Measurements from ENCODE around the gene PDE7B. TPM values are rescaled to one million over a fixed set of nuclear protein-coding genes. Genes with fewer than 3 reads are reported as not detected.
A peak's percentile ranks its signal among the peaks of the same experiment; 100 is the strongest.

The PDE7B gene
- polyA plus RNA-seq, 10 donors, result 5.8 to 11.3 (median 7.7) TPM

- no peak for DNase-seq
These were observed 170.8 kb downstream of the PDE7B start for GRCh38 chr6:136022224-136022874.

DNA sequence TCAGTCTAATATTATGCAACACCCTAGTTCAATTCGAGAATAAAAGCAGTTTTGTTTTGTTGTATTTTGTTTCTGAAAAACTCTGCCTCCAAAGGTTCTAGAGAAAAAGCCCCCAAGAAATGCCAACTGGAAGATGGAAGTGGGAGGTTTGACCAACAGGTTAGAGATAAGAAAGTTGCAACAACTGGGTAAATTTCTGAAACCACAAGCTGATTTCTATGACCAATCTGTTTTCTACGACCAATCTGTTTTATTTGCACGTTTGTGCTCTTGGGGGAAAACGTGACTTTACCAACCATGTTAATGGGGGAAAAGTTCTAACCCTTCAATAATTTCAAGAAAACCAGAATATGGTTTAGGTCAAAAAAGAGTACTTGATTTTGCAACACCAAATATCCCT, 173.2 kb downstream of the PDE7B start:
- no peak for DNase-seq

- no peak for DNase-seq
These were observed 174.2 kb downstream of the PDE7B start for GRCh38 chr6:136025736-136026135.

GRCh38 chr6:136030131-136030530, 178.6 kb downstream of the PDE7B start:
- no peak for DNase-seq

DNA sequence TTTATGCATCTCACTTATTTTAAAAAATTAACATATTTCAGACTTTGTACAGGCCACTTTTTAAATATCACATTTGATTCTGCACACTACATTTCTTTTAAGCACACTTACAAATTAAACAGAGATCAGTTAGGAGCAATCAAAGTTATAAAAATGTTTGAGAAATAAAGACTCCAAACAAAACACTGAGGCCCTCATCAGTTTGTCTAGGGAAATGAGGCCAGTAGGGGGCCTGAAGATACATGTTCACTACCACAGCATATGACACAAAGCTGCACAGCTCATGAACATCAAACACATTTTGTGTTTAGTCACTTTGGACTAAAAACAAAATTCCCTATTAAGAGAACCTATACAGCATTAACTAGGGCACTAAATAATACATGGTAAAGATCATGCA, 180.5 kb downstream of the PDE7B start:
- no peak for DNase-seq

DNA sequence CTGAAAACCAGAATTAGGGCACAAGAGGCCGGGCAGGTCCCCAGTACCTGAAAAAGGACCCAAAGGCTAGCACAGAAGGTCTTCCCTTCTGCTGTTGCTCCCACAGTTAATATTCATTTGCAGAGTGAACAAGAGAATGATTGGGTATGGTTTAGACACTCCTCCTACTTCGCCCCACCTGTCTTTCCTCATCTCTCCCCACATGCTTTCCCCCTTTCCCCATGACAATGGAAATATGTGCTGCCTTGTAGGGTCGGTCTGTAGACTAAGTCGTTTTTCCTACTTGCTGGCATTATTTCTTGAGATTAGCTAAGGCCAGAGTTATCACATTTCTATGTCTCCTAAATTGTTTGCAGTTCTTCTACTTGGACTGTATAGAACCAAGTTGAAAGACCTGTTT, 181.9 kb downstream of the PDE7B start:
- DNase-seq, result no peak

DNA sequence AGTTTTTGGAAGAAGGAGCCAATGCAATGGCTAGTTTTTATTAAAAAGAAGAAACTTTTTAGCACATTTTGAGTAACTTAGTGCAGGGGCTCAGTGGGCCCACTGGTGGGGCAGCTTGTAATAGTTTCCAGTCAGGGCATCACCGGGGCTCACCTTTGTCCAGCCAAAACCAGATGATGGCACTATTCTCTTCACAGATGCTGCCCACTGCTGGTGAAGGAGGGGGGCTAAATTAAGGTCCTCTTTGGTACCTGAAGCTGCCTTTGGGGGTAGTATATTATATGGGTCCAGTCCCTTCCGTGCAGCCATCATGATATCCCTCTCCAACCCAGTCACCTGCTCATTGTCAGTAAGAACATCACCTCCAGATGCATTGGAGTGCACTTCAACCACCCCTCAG, 182.9 kb downstream of the PDE7B start:
- no peak for DNase-seq

DNA sequence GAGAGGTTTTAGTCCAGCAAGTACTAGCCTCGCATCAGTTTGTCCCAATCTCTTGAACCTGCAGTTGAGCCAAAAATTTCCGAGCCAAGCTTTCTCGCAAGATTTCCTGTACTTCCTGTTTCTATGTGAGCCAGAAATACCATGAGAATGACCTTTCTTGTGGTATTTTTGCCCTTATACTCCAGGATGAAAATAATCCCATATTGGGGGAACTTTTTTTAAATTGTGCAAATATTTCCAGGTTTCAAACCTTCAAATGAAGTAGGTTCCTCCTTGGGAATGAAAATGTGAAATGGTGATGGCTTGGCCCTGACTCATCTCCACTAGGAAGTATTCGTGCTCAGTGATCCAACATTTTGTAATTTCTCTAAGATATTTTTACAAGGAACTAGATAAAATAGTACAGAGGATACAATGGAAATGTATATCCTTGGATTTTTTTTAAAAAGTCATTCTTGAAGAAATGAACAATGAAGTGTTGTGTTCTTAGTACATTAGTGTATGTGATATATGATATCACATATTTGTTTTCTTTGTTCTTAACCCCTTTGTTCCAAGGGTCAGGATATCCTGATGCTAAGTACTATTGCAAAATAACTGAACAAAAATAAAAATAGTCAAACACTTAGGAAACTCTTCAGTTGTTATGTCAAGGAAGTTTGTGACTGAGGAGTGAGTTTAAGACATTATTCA, 184.0 kb downstream of the PDE7B start:
- peak in 1 of 3 donors; percentile 38 for DNase-seq

GRCh38 chr6:136036071-136036380, 184.5 kb downstream of the PDE7B start:
- no peak for DNase-seq

DNA sequence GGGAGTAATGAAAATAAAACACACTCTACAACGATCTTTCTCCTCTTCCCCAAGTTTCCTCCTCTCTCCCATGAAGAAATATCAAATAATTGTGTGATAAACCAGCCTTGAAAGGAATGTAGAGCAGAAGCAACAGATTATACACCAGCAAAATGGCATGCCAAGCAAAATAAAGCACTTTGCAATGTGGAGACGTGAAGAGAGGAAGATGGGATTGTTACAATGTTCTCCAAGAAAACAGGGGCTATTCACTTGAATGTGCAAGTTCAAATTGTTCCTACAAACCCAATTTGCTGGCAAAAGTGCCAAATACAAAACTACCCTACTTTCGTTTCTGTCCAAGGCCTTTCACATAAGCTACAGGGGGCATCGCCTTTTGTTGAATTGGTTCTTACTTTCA, 185.1 kb downstream of the PDE7B start:
- no peak for DNase-seq

DNA sequence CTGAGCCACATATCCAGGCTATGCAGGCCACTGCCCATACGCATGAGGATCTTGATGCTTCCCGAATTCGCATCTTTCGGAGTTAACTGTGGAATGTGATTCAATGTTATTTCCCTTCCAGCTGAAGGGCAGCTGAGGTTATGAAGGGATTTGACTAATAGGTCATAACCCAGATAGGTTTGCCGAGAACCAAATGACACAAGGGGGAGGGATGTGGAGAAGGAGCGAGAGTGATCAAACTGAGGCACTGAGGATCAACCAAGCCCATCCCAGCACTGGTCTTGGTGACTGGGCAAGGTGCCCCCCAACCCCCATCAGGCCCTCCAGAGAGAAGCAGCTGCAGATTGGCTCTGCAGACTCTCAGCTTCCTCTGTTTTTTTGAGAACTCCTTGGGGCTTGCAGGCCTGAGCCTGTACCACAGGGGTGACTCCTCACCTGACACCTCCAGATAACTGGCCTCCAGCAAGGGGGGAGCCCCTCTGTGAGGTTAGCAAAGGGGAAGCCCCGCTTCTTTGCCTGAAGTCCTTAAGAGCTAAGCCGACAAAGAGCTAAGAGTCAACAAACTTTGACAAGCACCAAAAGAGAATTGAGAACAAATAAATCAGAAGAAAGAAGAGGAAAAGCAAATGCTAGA, 185.9 kb downstream of the PDE7B start:
- no peak for DNase-seq

DNA sequence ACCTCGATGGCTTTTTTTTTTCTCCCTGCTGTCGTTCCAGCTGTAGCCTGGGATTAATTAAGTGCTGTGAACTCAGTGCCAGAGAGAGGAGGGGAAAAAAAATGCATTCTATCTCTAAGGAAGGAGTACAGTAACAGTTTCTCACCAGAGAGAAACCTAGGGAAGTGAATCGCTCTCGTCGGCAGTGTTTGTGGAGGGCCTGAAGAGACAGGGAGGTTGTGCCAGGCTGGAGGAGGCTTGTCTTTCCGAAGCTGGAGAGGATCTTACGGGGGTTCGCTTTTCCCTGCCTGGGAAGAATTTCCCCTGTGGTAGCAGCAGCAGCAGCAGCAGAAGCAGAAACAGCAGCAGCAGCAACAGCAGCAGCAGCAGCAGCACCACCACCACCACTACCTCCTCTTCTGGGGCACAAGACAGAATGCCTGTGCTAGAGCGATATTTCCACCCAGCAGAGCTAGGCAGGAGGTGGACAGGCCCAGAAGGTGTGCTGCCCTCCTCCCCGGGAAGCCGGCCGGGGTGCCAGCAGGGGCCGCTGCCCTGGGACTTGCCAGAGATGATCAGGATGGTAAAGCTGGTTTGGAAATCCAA, 186.5 kb downstream of the PDE7B start:
- DNase-seq, result peak in 2 of 3 donors; percentile 60 to 83

DNA sequence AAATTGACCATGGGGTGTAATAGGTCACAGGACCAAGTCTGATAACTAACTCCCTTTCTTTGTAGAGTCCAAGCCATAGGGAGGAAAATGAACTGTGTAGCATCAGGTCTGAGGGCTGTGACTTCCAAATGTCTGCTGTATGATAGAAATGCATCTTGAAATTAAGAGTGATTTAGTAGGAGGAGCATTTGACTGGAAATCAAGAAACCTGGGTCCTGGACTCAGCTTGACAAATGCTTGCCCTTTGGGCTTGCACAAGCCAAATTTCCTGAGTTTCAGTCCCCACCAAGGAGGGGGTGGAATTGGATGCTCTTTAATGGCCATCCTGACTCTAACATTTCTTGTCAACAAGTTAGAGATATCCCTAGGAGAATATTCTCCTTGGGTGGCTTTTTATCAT, 187.0 kb downstream of the PDE7B start:
- no peak for DNase-seq

DNA sequence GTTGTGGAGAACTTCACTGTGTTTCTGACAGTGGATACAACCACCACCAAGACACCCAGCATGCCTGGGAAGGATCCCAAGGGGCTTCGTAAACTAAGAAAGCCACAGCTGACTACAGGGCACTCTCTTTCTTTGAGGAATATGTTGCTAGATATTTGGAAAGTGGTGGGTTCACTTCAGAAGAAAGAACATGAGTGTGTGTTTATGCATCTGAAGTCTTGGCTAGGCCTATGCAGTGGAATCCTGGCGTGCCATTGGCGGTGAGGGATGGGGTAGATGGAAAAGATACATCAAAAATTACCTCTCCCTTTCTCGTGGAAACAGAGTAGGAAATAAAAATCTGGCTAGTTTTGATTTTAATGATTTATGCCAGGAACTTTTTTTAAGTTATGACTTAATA, 187.7 kb downstream of the PDE7B start:
- peak in 1 of 3 donors; percentile 20 for DNase-seq

- no peak for DNase-seq
These were observed 199.0 kb downstream of the PDE7B start for GRCh38 chr6:136050475-136050874.

DNA sequence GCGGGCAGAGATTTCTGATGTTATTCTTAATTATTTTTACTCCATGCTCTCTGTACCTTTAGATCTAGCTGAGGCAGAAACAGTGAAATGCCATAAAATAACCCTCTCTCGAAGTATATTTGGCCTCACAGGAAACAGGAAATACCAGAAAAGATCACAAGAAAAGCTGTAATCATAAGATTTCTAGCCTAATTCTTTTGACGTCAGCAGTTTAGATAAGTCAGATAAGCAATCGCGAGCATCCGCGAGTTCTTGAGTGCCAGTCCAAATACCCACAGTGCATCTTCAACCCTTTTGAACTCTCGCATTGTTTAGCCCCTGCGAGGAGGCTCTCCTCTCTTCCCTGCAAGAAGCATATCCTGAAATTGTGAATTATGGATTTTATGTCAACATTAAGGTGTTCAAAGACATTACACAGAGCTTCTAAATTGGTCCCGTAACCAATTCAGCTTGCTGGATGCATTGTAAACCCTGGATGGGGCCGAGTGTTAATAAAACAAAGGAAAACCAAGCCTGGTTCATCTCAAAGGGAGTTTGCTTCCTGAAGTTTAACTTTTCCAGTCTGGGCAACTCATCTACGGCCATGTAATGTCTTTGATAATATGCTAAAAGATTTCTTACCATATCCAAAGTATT, 199.8 kb downstream of the PDE7B start:
- no peak for DNase-seq

- DNase-seq, result no peak
These were observed 200.5 kb downstream of the PDE7B start for GRCh38 chr6:136052031-136052430.

GRCh38 chr6:136058852-136059251, 207.4 kb downstream of the PDE7B start:
- DNase-seq, result no peak

DNA sequence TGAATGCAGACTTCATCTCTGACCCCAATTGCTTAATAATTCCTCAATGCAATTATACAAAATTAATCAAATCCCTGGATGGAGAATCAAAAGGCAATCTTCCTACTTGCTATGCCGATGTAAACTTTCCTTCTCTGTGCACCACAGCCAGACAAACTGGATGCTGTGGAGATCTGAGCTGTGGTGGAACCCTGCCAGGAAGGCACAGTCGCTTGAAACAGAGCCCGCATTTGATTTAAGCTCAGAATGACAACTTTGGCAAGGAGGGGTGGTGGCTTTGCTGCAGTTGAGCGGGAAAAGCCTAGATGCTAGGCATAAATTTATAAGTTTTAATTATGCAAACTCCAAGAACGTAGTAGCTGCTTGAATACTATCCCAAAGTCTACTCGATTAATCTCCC, 207.8 kb downstream of the PDE7B start:
- DNase-seq, result peak in 2 of 3 donors; percentile 40 to 59

- DNase-seq, result no peak
These were observed 208.6 kb downstream of the PDE7B start for GRCh38 chr6:136060052-136060451.

GRCh38 chr6:136060759-136061158, 209.3 kb downstream of the PDE7B start:
- DNase-seq, result no peak

- no peak for DNase-seq
These were observed 210.2 kb downstream of the PDE7B start for GRCh38 chr6:136061701-136062100.

GRCh38 chr6:136063096-136063495, 211.6 kb downstream of the PDE7B start:
- peak in 1 of 3 donors; percentile 49 for DNase-seq
